K562 (cell line): ENCODE data around the gene RPRD1B. TPM values are rescaled to one million over a fixed set of nuclear protein-coding genes. Genes with fewer than 3 reads are reported as not detected.

Experiments
- CTBP1 ChIP-seq: fragments of 450-650 bp; IDR thresholded peaks from 2 replicates; pipeline ENCODE4 v1.6.1; 2016; ENCODE audit warnings: borderline replicate concordance
- HDAC6 ChIP-seq: IDR thresholded peaks from 2 replicates; pipeline ENCODE4 v1.6.1; 2012; ENCODE audit warnings: low read depth, mild to moderate bottlenecking, control low read depth, inconsistent platforms, low read length, moderate library complexity
- MYNN ChIP-seq, 2 experiments: sonication (generic); formaldehyde crosslinking in 1 of 2; IDR thresholded peaks; 2 replicates each; pipeline versions ENCODE4 v1.5.0 to v1.6.1; 2016 to 2020; ENCODE audit warnings: antibody characterized with exemption in 1 of 2, missing genetic modification reagents in 1 of 2
- NFXL1 ChIP-seq: fragments of 450-650 bp; formaldehyde crosslinking; IDR thresholded peaks from 2 replicates; pipeline ENCODE4 v1.4.0; 2021; ENCODE audit warnings: mild to moderate bottlenecking
- NRF1 ChIP-seq, 2 experiments: fragments of 450-650 bp; IDR thresholded peaks in 1 of 2; conservative IDR thresholded peaks in 1 of 2; 2 replicates each; pipeline ENCODE4 v1.6.1; 2014; ENCODE audit warnings: mild to moderate bottlenecking in 2 of 2
- PML ChIP-seq: IDR thresholded peaks from 2 replicates; pipeline ENCODE4 v1.6.1; 2012; ENCODE audit warnings: low read length, inconsistent platforms
- SMAD1 ChIP-seq: fragments of 150-350 bp; IDR thresholded peaks from 2 replicates; pipeline ENCODE4 v1.6.1; 2014; ENCODE audit warnings: low read length, low read depth; ENCODE audit not compliant: partially characterized antibody
- ZNF77 ChIP-seq: fragments of 250-450 bp; sonication (Bioruptor Pico); IDR thresholded peaks from 2 replicates; pipeline ENCODE4 v1.5.0; 2020
- ZSCAN29 ChIP-seq: fragments of 450-650 bp; IDR thresholded peaks from 2 replicates; pipeline ENCODE4 v1.6.1; 2017
- polyA plus RNA-seq, 8 experiments: library from polyadenylated mRNA; depleted of rRNA in 4 of 8; stranded (reverse) in 5 of 8; unstranded in 3 of 8; fragments of >200 nt; fragmentation: Nextera tagmentation in 2 of 8; fragmentation: Illumina TruSeq in 1 of 8; extraction: Ambion mirVana in 2 of 8; extraction: Trizol in 1 of 8; gene quantifications; 2 replicates each; pipeline versions ENCODE4 v1.2.1 to v1.2.3, GENCODE V29; 2011 to 2014; ENCODE audit warnings: inconsistent platforms in 1 of 8, missing spikeins in 1 of 8
- total RNA-seq, 7 experiments: library from RNA; depleted of rRNA in 6 of 7; stranded (reverse); fragments of >200 nt in 6 of 7; fragmentation: Illumina TruSeq in 2 of 7; extraction: Trizol in 2 of 7; gene quantifications; 2 replicates each; pipeline versions ENCODE4 v1.2.1 to v1.2.3, GENCODE V29; 2011 to 2021; ENCODE audit warnings: low replicate concordance in 1 of 7
- TF ChIP-seq, protein P1 (sequence below): fragments of 450-650 bp; IDR thresholded peaks from 2 replicates; pipeline ENCODE4 v1.6.1; 2018; ENCODE audit not compliant: partially characterized antibody
- TF ChIP-seq, protein P2 (sequence below): sonication (generic); formaldehyde crosslinking; IDR thresholded peaks from 2 replicates; pipeline ENCODE4 v1.8.1; 2022; ENCODE audit warnings: missing genetic modification reagents
- TF ChIP-seq, protein P3 (sequence below): fragments of 450-650 bp; formaldehyde crosslinking; conservative IDR thresholded peaks from 2 replicates; pipeline ENCODE4 v1.4.0; 2022; ENCODE audit warnings: mild to moderate bottlenecking, missing genetic modification characterization
- TF ChIP-seq, protein P4 (sequence below): sonication (generic); formaldehyde crosslinking; IDR thresholded peaks from 2 replicates; pipeline ENCODE4 v1.8.0; 2022; ENCODE audit warnings: mild to moderate bottlenecking, missing genetic modification reagents
- TF ChIP-seq, protein P5 (sequence below): sonication (generic); formaldehyde crosslinking; IDR thresholded peaks from 2 replicates; pipeline ENCODE4 v1.8.0; 2023; ENCODE audit warnings: mild to moderate bottlenecking, missing genetic modification reagents

The RPRD1B gene
- total and polyA plus RNA-seq, 9 of the 15 experiments (the other 6 are each of a cell fraction or from before 2014, with no cell fraction given) = 5.5 to 43.0 (median 24.4) TPM

DNA sequence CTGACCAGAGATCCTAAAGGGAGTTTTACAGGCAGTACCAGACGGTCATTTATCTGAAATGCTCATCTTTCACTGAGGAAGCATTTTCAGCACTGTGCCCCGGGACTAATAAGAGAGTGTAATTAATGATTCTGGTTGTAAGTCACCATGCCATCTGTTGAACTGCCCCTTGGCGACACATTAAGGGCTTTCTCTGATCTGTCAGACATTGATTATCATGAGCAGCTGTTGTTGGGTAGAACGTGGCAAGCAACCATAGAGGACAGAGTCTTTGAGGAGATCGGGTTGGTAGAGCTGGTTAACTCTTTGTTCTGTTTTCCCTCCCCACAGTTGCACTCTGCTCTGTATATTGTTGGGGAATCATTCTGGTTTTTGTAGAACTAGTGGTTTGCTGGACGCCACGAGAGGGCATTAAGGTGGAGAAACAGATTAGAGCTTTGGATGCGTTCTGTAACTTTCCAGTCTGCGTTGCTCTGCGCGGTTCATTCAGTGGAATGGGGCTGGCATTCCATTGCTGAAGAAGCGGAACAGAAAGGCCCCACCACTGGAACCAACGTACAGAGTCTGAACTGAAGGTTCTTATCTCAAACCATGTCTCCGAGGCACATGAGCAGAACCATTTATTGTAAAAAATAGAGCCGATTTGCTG, 34.3 kb downstream of the RPRD1B start (continued):
- TF ChIP-seq, protein P1, sequence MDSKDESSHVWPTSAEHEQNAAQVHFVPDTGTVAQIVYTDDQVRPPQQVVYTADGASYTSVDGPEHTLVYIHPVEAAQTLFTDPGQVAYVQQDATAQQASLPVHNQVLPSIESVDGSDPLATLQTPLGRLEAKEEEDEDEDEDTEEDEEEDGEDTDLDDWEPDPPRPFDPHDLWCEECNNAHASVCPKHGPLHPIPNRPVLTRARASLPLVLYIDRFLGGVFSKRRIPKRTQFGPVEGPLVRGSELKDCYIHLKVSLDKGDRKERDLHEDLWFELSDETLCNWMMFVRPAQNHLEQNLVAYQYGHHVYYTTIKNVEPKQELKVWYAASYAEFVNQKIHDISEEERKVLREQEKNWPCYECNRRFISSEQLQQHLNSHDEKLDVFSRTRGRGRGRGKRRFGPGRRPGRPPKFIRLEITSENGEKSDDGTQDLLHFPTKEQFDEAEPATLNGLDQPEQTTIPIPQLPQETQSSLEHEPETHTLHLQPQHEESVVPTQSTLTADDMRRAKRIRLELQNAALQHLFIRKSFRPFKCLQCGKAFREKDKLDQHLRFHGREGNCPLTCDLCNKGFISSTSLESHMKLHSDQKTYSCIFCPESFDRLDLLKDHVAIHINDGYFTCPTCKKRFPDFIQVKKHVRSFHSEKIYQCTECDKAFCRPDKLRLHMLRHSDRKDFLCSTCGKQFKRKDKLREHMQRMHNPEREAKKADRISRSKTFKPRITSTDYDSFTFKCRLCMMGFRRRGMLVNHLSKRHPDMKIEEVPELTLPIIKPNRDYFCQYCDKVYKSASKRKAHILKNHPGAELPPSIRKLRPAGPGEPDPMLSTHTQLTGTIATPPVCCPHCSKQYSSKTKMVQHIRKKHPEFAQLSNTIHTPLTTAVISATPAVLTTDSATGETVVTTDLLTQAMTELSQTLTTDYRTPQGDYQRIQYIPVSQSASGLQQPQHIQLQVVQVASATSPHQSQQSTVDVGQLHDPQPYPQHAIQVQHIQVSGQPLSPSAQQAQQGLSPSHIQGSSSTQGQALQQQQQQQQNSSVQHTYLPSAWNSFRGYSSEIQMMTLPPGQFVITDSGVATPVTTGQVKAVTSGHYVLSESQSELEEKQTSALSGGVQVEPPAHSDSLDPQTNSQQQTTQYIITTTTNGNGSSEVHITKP = no peak
- TF ChIP-seq NRF1 (conservative IDR thresholded peaks at IDR 0.05 in 1 of 2, IDR thresholded peaks at IDR 0.05 in 1 of 2) = no peak
- no peak for TF ChIP-seq PML
- TF ChIP-seq SMAD1 = no peak
- TF ChIP-seq, protein P2, sequence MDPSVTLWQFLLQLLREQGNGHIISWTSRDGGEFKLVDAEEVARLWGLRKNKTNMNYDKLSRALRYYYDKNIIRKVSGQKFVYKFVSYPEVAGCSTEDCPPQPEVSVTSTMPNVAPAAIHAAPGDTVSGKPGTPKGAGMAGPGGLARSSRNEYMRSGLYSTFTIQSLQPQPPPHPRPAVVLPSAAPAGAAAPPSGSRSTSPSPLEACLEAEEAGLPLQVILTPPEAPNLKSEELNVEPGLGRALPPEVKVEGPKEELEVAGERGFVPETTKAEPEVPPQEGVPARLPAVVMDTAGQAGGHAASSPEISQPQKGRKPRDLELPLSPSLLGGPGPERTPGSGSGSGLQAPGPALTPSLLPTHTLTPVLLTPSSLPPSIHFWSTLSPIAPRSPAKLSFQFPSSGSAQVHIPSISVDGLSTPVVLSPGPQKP = no peak
- TF ChIP-seq NFXL1 (CRISPR knock-in tag) = no peak
- TF ChIP-seq ZNF77 (CRISPR knock-in tag) = no peak
- TF ChIP-seq MYNN (IDR thresholded peaks at IDR 0.05) = no peak
- no peak for TF ChIP-seq MYNN (CRISPR knock-in tag; IDR thresholded peaks at IDR 0.05)
- no peak for TF ChIP-seq ZSCAN29
- TF ChIP-seq, protein P3, sequence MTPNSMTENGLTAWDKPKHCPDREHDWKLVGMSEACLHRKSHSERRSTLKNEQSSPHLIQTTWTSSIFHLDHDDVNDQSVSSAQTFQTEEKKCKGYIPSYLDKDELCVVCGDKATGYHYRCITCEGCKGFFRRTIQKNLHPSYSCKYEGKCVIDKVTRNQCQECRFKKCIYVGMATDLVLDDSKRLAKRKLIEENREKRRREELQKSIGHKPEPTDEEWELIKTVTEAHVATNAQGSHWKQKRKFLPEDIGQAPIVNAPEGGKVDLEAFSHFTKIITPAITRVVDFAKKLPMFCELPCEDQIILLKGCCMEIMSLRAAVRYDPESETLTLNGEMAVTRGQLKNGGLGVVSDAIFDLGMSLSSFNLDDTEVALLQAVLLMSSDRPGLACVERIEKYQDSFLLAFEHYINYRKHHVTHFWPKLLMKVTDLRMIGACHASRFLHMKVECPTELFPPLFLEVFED (CRISPR knock-in tag) = no peak
- TF ChIP-seq, protein P4, sequence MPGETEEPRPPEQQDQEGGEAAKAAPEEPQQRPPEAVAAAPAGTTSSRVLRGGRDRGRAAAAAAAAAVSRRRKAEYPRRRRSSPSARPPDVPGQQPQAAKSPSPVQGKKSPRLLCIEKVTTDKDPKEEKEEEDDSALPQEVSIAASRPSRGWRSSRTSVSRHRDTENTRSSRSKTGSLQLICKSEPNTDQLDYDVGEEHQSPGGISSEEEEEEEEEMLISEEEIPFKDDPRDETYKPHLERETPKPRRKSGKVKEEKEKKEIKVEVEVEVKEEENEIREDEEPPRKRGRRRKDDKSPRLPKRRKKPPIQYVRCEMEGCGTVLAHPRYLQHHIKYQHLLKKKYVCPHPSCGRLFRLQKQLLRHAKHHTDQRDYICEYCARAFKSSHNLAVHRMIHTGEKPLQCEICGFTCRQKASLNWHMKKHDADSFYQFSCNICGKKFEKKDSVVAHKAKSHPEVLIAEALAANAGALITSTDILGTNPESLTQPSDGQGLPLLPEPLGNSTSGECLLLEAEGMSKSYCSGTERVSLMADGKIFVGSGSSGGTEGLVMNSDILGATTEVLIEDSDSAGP (CRISPR knock-in tag) = no peak
- TF ChIP-seq HDAC6 = no peak
- no peak for TF ChIP-seq CTBP1
- TF ChIP-seq, protein P5, sequence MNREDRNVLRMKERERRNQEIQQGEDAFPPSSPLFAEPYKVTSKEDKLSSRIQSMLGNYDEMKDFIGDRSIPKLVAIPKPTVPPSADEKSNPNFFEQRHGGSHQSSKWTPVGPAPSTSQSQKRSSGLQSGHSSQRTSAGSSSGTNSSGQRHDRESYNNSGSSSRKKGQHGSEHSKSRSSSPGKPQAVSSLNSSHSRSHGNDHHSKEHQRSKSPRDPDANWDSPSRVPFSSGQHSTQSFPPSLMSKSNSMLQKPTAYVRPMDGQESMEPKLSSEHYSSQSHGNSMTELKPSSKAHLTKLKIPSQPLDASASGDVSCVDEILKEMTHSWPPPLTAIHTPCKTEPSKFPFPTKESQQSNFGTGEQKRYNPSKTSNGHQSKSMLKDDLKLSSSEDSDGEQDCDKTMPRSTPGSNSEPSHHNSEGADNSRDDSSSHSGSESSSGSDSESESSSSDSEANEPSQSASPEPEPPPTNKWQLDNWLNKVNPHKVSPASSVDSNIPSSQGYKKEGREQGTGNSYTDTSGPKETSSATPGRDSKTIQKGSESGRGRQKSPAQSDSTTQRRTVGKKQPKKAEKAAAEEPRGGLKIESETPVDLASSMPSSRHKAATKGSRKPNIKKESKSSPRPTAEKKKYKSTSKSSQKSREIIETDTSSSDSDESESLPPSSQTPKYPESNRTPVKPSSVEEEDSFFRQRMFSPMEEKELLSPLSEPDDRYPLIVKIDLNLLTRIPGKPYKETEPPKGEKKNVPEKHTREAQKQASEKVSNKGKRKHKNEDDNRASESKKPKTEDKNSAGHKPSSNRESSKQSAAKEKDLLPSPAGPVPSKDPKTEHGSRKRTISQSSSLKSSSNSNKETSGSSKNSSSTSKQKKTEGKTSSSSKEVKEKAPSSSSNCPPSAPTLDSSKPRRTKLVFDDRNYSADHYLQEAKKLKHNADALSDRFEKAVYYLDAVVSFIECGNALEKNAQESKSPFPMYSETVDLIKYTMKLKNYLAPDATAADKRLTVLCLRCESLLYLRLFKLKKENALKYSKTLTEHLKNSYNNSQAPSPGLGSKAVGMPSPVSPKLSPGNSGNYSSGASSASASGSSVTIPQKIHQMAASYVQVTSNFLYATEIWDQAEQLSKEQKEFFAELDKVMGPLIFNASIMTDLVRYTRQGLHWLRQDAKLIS (CRISPR knock-in tag) = no peak
